HepG2 (cell line): Measurements from ENCODE around the gene DIMT1. TPM values are rescaled to one million over a fixed set of nuclear protein-coding genes. Genes with fewer than 3 reads are reported as not detected.
A peak's percentile ranks its signal among the peaks of the same experiment; 100 is the strongest.

Experiments used
- ARNT ChIP-seq: fragments of 450-650 bp; IDR thresholded peaks from 2 replicates; pipeline ENCODE4 v1.6.1; 2017
- CBX2 ChIP-seq, 2 experiments: fragments of 200-600 bp in 1 of 2; sonication (generic); formaldehyde crosslinking in 1 of 2; IDR thresholded peaks; 2 replicates each; pipeline versions ENCODE4 v1.7.0 to v1.8.1; 2018 to 2022; ENCODE audit warnings: low read depth in 2 of 2, low read length in 1 of 2, mild to moderate bottlenecking in 1 of 2, missing genetic modification reagents in 1 of 2
- CREBL2 ChIP-seq: sonication (generic); formaldehyde crosslinking; IDR thresholded peaks from 2 replicates; pipeline ENCODE4 v1.8.1; 2023; ENCODE audit warnings: missing genetic modification reagents, mild to moderate bottlenecking, borderline replicate concordance
- FLYWCH1 ChIP-seq: sonication (generic); formaldehyde crosslinking; IDR thresholded peaks from 2 replicates; pipeline ENCODE4 v1.8.1; 2023; ENCODE audit warnings: mild to moderate bottlenecking, missing genetic modification reagents
- FOXC1 ChIP-seq: sonication (generic); formaldehyde crosslinking; IDR thresholded peaks from 2 replicates; pipeline ENCODE4 v1.8.0; 2022; ENCODE audit warnings: mild to moderate bottlenecking, missing genetic modification reagents, borderline replicate concordance
- ISL2 ChIP-seq: sonication (generic); formaldehyde crosslinking; IDR thresholded peaks from 2 replicates; pipeline ENCODE4 v1.5.0; 2020; ENCODE audit warnings: missing genetic modification reagents
- JUND ChIP-seq: sonication (generic); formaldehyde crosslinking; IDR thresholded peaks from 2 replicates; pipeline ENCODE4 v1.8.0; 2022; ENCODE audit warnings: mild to moderate bottlenecking, missing genetic modification reagents
- PBX2 ChIP-seq: IDR thresholded peaks from 2 replicates; pipeline ENCODE4 v1.6.1; 2016; ENCODE audit warnings: control low read depth
- RELA ChIP-seq: sonication (generic); formaldehyde crosslinking; IDR thresholded peaks from 2 replicates; pipeline ENCODE4 v1.4.0; 2020; ENCODE audit warnings: missing genetic modification reagents
- SSRP1 ChIP-seq: IDR thresholded peaks from 2 replicates; pipeline ENCODE4 v1.6.1; 2016; ENCODE audit warnings: control low read depth
- STAT5B ChIP-seq: sonication (generic); formaldehyde crosslinking; IDR thresholded peaks from 2 replicates; pipeline ENCODE4 v1.4.0; 2020; ENCODE audit warnings: missing genetic modification reagents
- SUZ12 ChIP-seq: fragments of 150-350 bp; IDR thresholded peaks from 2 replicates; pipeline ENCODE4 v1.6.1; 2014; ENCODE audit warnings: low read depth, low read length
- THRA ChIP-seq: sonication (generic); formaldehyde crosslinking; IDR thresholded peaks from 2 replicates; pipeline ENCODE4 v1.4.0; 2020; ENCODE audit warnings: missing genetic modification reagents, borderline replicate concordance
- ZFY ChIP-seq: sonication (generic); formaldehyde crosslinking; IDR thresholded peaks from 2 replicates; pipeline ENCODE4 v1.4.0; 2020; ENCODE audit warnings: missing genetic modification reagents
- ZNF432 ChIP-seq: sonication (generic); formaldehyde crosslinking; IDR thresholded peaks from 2 replicates; pipeline ENCODE4 v1.5.0; 2020; ENCODE audit warnings: missing genetic modification reagents, mild to moderate bottlenecking, borderline replicate concordance
- ZNF501 ChIP-seq: sonication (generic); formaldehyde crosslinking; IDR thresholded peaks from 2 replicates; pipeline ENCODE4 v1.5.1; 2020; ENCODE audit warnings: mild to moderate bottlenecking, moderate library complexity, missing genetic modification reagents
- ZNF644 ChIP-seq: IDR thresholded peaks from 2 replicates; pipeline ENCODE4 v1.6.1; 2016; ENCODE audit warnings: low read depth
- polyA plus RNA-seq, 8 experiments: library from polyadenylated mRNA; depleted of rRNA in 3 of 8; stranded (reverse) in 7 of 8; unstranded in 1 of 8; fragments of >200 nt; fragmentation: Illumina TruSeq in 4 of 8; extraction: Trizol in 4 of 8; gene quantifications; 2 replicates each; pipeline versions ENCODE4 v1.2.1 to v1.2.3, GENCODE V29; 2011 to 2016; ENCODE audit warnings: low read depth in 4 of 8, missing spikeins in 1 of 8, mixed read lengths in 1 of 8; ENCODE audit not compliant: insufficient read depth in 1 of 8
- total RNA-seq, 5 experiments: library from RNA; depleted of rRNA; stranded (reverse); fragments of >200 nt; fragmentation: Illumina TruSeq; extraction: Trizol; gene quantifications; 2 replicates each; pipeline ENCODE4 v1.2.3, GENCODE V29; 2016; ENCODE audit warnings: low read depth in 1 of 5
- TF ChIP-seq, protein P1 (sequence below): sonication (generic); formaldehyde crosslinking; conservative IDR thresholded peaks from 2 replicates; pipeline ENCODE4 v1.8.0; 2022; ENCODE audit warnings: missing genetic modification reagents
- TF ChIP-seq, protein P2 (sequence below): sonication (generic); formaldehyde crosslinking; IDR thresholded peaks from 2 replicates; pipeline ENCODE4 v1.5.0; 2020; ENCODE audit warnings: mild to moderate bottlenecking, low read depth, missing genetic modification reagents, borderline replicate concordance
- TF ChIP-seq, protein P3 (sequence below): sonication (generic); formaldehyde crosslinking; IDR thresholded peaks from 2 replicates; pipeline ENCODE4 v1.4.0; 2020; ENCODE audit warnings: missing genetic modification reagents
- TF ChIP-seq, protein P4 (sequence below): sonication (generic); formaldehyde crosslinking; IDR thresholded peaks from 2 replicates; pipeline ENCODE4 v1.8.0; 2023; ENCODE audit warnings: mild to moderate bottlenecking, missing genetic modification reagents

DIMT1 gene
- total and polyA plus RNA-seq, 2 of the 13 experiments (the other 11 are each of a cell fraction or from before 2014, with no cell fraction given), result 16.1 to 35.2 TPM

- TF ChIP-seq ZNF644 (CRISPR knock-in tag) (no peak), CBX2 (IDR thresholded peaks at IDR 0.05; ENCODE audit: low read depth, low read length) (no peak), CBX2 (CRISPR knock-in tag; IDR thresholded peaks at IDR 0.05; ENCODE audit: low read depth) (no peak), ZNF501 (CRISPR knock-in tag) (peak; percentile 98), RELA (no peak), CREBL2 (CRISPR knock-in tag) (no peak), ZNF432 (no peak), FOXC1 (peak; percentile 98), SUZ12 (peak; percentile 73), ISL2 (CRISPR knock-in tag) (peak; percentile 79), JUND (CRISPR knock-in tag) (0 out of 2 replicates have a peak, but pooled peaks have one; percentile 38), ZFY (CRISPR knock-in tag) (peak; percentile 97), FLYWCH1 (CRISPR knock-in tag) (no peak), ARNT (no peak), SSRP1 (CRISPR knock-in tag) (no peak), THRA (peak; percentile 50; the same call in 1 of the 2 replicates), PBX2 (CRISPR knock-in tag) (no peak), STAT5B (CRISPR knock-in tag) (no peak)
- TF ChIP-seq, protein P1, sequence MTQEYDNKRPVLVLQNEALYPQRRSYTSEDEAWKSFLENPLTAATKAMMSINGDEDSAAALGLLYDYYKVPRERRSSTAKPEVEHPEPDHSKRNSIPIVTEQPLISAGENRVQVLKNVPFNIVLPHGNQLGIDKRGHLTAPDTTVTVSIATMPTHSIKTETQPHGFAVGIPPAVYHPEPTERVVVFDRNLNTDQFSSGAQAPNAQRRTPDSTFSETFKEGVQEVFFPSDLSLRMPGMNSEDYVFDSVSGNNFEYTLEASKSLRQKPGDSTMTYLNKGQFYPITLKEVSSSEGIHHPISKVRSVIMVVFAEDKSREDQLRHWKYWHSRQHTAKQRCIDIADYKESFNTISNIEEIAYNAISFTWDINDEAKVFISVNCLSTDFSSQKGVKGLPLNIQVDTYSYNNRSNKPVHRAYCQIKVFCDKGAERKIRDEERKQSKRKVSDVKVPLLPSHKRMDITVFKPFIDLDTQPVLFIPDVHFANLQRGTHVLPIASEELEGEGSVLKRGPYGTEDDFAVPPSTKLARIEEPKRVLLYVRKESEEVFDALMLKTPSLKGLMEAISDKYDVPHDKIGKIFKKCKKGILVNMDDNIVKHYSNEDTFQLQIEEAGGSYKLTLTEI (CRISPR knock-in tag), result no peak
- TF ChIP-seq, protein P2, sequence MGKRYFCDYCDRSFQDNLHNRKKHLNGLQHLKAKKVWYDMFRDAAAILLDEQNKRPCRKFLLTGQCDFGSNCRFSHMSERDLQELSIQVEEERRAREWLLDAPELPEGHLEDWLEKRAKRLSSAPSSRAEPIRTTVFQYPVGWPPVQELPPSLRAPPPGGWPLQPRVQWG (CRISPR knock-in tag), result no peak
- TF ChIP-seq, protein P3, sequence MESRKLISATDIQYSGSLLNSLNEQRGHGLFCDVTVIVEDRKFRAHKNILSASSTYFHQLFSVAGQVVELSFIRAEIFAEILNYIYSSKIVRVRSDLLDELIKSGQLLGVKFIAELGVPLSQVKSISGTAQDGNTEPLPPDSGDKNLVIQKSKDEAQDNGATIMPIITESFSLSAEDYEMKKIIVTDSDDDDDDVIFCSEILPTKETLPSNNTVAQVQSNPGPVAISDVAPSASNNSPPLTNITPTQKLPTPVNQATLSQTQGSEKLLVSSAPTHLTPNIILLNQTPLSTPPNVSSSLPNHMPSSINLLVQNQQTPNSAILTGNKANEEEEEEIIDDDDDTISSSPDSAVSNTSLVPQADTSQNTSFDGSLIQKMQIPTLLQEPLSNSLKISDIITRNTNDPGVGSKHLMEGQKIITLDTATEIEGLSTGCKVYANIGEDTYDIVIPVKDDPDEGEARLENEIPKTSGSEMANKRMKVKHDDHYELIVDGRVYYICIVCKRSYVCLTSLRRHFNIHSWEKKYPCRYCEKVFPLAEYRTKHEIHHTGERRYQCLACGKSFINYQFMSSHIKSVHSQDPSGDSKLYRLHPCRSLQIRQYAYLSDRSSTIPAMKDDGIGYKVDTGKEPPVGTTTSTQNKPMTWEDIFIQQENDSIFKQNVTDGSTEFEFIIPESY (CRISPR knock-in tag), result 0 out of 2 replicates have a peak, but pooled peaks have one; percentile 4
- TF ChIP-seq, protein P4, sequence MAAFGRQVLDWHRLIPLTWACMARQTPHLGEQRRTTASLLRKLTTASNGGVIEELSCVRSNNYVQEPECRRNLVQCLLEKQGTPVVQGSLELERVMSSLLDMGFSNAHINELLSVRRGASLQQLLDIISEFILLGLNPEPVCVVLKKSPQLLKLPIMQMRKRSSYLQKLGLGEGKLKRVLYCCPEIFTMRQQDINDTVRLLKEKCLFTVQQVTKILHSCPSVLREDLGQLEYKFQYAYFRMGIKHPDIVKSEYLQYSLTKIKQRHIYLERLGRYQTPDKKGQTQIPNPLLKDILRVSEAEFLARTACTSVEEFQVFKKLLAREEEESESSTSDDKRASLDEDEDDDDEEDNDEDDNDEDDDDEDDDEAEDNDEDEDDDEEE, result no peak
Measured at GRCh38 chr5:62403411-62404250, at the start of gene DIMT1 (continued).
